Endothelial cell of umbilical vein (primary cell): ENCODE measurements around the gene LTA4H. TPM values are rescaled to one million over a fixed set of nuclear protein-coding genes. Genes with fewer than 3 reads are reported as not detected.

Source experiments
- BruUV-seq: library from RNA; stranded (reverse); fragments of 400-500 nt; replicated peaks from 2 replicates; lab custom pipeline; 2021; lab: Mats Ljungman, UMichigan
- CTCF ChIA-PET: fragments of 300-600, 350-600 bp; sonication (Branson Sonifier 250); formaldehyde crosslinking; loops from one replicate; lab custom pipeline; 2021; ENCODE audit warnings: antibody characterized with exemption, inconsistent platforms; lab: Charles Lee
- POLR2A ChIA-PET: fragments of 300-600, 350-600 bp; sonication (Branson Sonifier 250); formaldehyde crosslinking; loops from one replicate; lab custom pipeline; 2021; ENCODE audit warnings: antibody characterized with exemption, inconsistent platforms; lab: Charles Lee
- DNase-seq: peaks from one replicate; pipeline ENCODE4 v3.0.0-alpha.2; 2011; ENCODE audit warnings: low read depth, low spot score
- FAIRE-seq: peaks from 2 replicates; lab custom pipeline; 2011; peaks lifted over from hg19 to GRCh38; lab: Jason Lieb, UNC
- H2AFZ ChIP-seq: 2 replicates; pipeline ENCODE4 v1.6.0; 2012; ENCODE audit warnings: low read depth, low read length, control low read depth, inconsistent platforms
- H3K27ac ChIP-seq: 2 replicates; pipeline ENCODE4 v1.5.1; 2011; ENCODE audit warnings: low read depth, mild to moderate bottlenecking, control low read depth, low read length, moderate library complexity; ENCODE audit not compliant: insufficient read depth
- H3K27me3 ChIP-seq, 2 experiments: 2 replicates each; pipeline versions ENCODE4 v1.6.0 to v1.6.1; 2011; ENCODE audit warnings: low read length in 2 of 2, mixed read lengths in 1 of 2; ENCODE audit not compliant: control insufficient read depth in 2 of 2, insufficient read depth in 2 of 2
- H3K36me3 ChIP-seq, 2 experiments: 2 replicates in 1 of 2; 3 replicates in 1 of 2; pipeline ENCODE4 v1.5.1; 2011; ENCODE audit warnings: low read length in 2 of 2, mild to moderate bottlenecking in 1 of 2, moderate library complexity in 1 of 2; ENCODE audit not compliant: control insufficient read depth in 2 of 2, insufficient read depth in 2 of 2; ENCODE audit errors: extremely low read depth in 1 of 2
- H3K4me1 ChIP-seq: 3 replicates; pipeline ENCODE4 v1.5.1; 2011; ENCODE audit warnings: mild to moderate bottlenecking, low read length; ENCODE audit not compliant: control insufficient read depth, insufficient read depth; ENCODE audit errors: extremely low read depth
- H3K4me2 ChIP-seq: 2 replicates; pipeline ENCODE4 v1.6.1; 2011; ENCODE audit warnings: low read length, control low read depth, mixed read lengths; ENCODE audit not compliant: insufficient read depth
- H3K4me3 ChIP-seq, 3 experiments: fragments of 200-600 bp in 1 of 3; sonication (generic), shearing (Covaris generic) in 1 of 3; replicated peaks in 1 of 3; 2 replicates each; pipeline ENCODE4 v1.5.1; 2011 to 2016; ENCODE audit warnings: control low read depth in 3 of 3, low read length in 3 of 3, mild to moderate bottlenecking in 2 of 3, inconsistent platforms in 1 of 3, low read depth in 1 of 3, moderate library complexity in 1 of 3; ENCODE audit not compliant: insufficient read depth in 1 of 3
- H3K79me2 ChIP-seq: 2 replicates; pipeline ENCODE4 v1.6.0; 2012; ENCODE audit warnings: low read length, inconsistent platforms; ENCODE audit not compliant: control insufficient read depth, insufficient read depth
- H3K9ac ChIP-seq: replicated peaks from 2 replicates; pipeline ENCODE3; 2011; ENCODE audit warnings: low read length, control low read depth; ENCODE audit not compliant: insufficient read depth; ENCODE audit errors: extremely low read depth
- H3K9me1 ChIP-seq: replicated peaks from 3 replicates; pipeline ENCODE4 v1.6.0; 2011; ENCODE audit warnings: mild to moderate bottlenecking, low read length; ENCODE audit not compliant: control insufficient read depth, insufficient read depth; ENCODE audit errors: extremely low read depth
- H3K9me3 ChIP-seq: replicated peaks from 2 replicates; pipeline ENCODE4 v1.5.1; 2012; ENCODE audit warnings: low read length, inconsistent platforms; ENCODE audit not compliant: control insufficient read depth, insufficient read depth
- H4K20me1 ChIP-seq: replicated peaks from 2 replicates; pipeline ENCODE3; 2011; ENCODE audit warnings: mild to moderate bottlenecking, low read length; ENCODE audit not compliant: control insufficient read depth, insufficient read depth; ENCODE audit errors: extremely low read depth
- CTCF ChIP-seq, 2 donors: IDR thresholded peaks; 1 replicate in 1 of 2; 2 replicates in 1 of 2; pipeline ENCODE4 v1.5.1; 2011; ENCODE audit warnings: low read length in 2 of 2, mild to moderate bottlenecking in 2 of 2, moderate library complexity in 2 of 2, control low read depth in 1 of 2, inconsistent platforms in 1 of 2, low read depth in 1 of 2; ENCODE audit not compliant: insufficient read depth in 1 of 2; ENCODE audit errors: extremely low read depth in 1 of 2
- EZH2 ChIP-seq: IDR thresholded peaks from 2 replicates; pipeline ENCODE4 v1.6.1; 2012; ENCODE audit warnings: borderline replicate concordance, low read depth, mild to moderate bottlenecking, moderate library complexity, low read length, inconsistent platforms; ENCODE audit not compliant: severe bottlenecking
- FOS ChIP-seq: IDR thresholded peaks from 2 replicates; pipeline ENCODE4 v1.6.1; 2011; ENCODE audit warnings: mild to moderate bottlenecking, low read length, moderate library complexity, borderline replicate concordance; ENCODE audit not compliant: insufficient read depth
- GATA2 ChIP-seq: IDR thresholded peaks from 2 replicates; pipeline ENCODE4 v1.7.0; 2011; ENCODE audit warnings: low read depth, mild to moderate bottlenecking, moderate library complexity, mixed read lengths, low read length; ENCODE audit not compliant: insufficient read length, insufficient read depth
- JUN ChIP-seq: IDR thresholded peaks from 2 replicates; pipeline ENCODE4 v1.6.1; 2011; ENCODE audit warnings: borderline replicate concordance, low read depth; ENCODE audit not compliant: insufficient read length, insufficient read depth
- MAX ChIP-seq: IDR thresholded peaks from 2 replicates; pipeline ENCODE4 v1.6.1; 2011; ENCODE audit not compliant: insufficient read depth, insufficient read length
- MYC ChIP-seq: IDR thresholded peaks from one replicate; pipeline ENCODE4 v1.6.1; 2011; ENCODE audit warnings: mild to moderate bottlenecking, low read depth, low read length
- POLR2A ChIP-seq: IDR thresholded peaks from 2 replicates; pipeline ENCODE4 v1.6.1; 2012; ENCODE audit warnings: low read depth, mild to moderate bottlenecking, control low read depth, low read length
- POLR2AphosphoS5 ChIP-seq: IDR thresholded peaks from 2 replicates; pipeline ENCODE4 v1.6.1; 2012; ENCODE audit warnings: low read depth, mild to moderate bottlenecking, control low read depth, low read length, moderate library complexity; ENCODE audit not compliant: insufficient read depth
- dilution Hi-C: fragments of 300-500 bp; cut with MboI; formaldehyde crosslinking; loops from one replicate; pipeline ENCODE4 v1.15.0; 2019; ENCODE audit warnings: low sequenced_read_pairs; ENCODE audit not compliant: extremely low pct_ligation_motif_present
- intact Hi-C: fragments of 100-400 bp; cut with micrococcal nuclease; formaldehyde crosslinking; loops from one replicate; pipeline ENCODE4 v1.10.0; 2022
- polyA plus RNA-seq, 4 experiments: library from polyadenylated mRNA; depleted of rRNA in 3 of 4; stranded (reverse) in 3 of 4; unstranded in 1 of 4; fragments of >200 nt; gene quantifications; 2 replicates each; pipeline versions ENCODE4 v1.2.1 to v1.2.3, GENCODE V29; 2011 to 2012; ENCODE audit warnings: missing spikeins in 1 of 4
- total RNA-seq: library from RNA; stranded (reverse); gene quantifications from 2 replicates; pipeline ENCODE4 v1.2.3, GENCODE V29; 2021

The LTA4H gene
- total and polyA plus RNA-seq, 2 donors (not counting 3 experiments of a cell fraction or from before 2014, with no cell fraction given): 77.1 to 85.2 TPM

GRCh38 chr12:95984682-95985081 is 50.7 kb downstream of the LTA4H start:
- H3K79me2 ChIP-seq: no peaks in the 10 kb centered on the region
- H3K27me3 ChIP-seq: peaks cover 11 to 26% of the 10 kb centered on the region in 2 experiments
- H3K9me1 ChIP-seq: no peaks in the 10 kb centered on the region
- H3K27ac ChIP-seq: no peak overlapping the region
- intact Hi-C loops (no loop called here), dilution Hi-C loops (no loop called here)
- H3K9me3 ChIP-seq: no peaks in the 10 kb centered on the region
- no peak overlapping the region for H2AFZ ChIP-seq
- H3K4me3 ChIP-seq: no peak overlapping the region
- H3K9ac ChIP-seq: no peak overlapping the region
- ChIA-PET POLR2A (no interaction called here), CTCF (no interaction called here)
- H3K36me3 ChIP-seq: no peaks in the 10 kb centered on the region
- FAIRE-seq (no peak), DNase-seq (no peak)
- TF ChIP-seq MAX: no peak
- TF ChIP-seq CTCF (IDR thresholded peaks at IDR 0.05; ENCODE audit: extremely low read depth in 1 of 2, insufficient read depth in 1 of 2, low read depth in 1 of 2, low read length in 2 of 2): no peak
- no peak for TF ChIP-seq GATA2
- no peak for TF ChIP-seq POLR2A
- TF ChIP-seq EZH2: no peak
- H3K4me2 ChIP-seq: no peak overlapping the region
- H3K4me1 ChIP-seq: no peaks in the 10 kb centered on the region
- H4K20me1 ChIP-seq: no peaks in the 10 kb centered on the region
- no TSS peak for BruUV-seq

- no peak overlapping the region for H3K4me2 ChIP-seq
- no peaks in the 10 kb centered on the region for H3K36me3 ChIP-seq
- H2AFZ ChIP-seq: no peak overlapping the region
- H3K9me1 ChIP-seq: no peaks in the 10 kb centered on the region
- ChIA-PET CTCF (interaction anchor here (1.0 kb wide), 1 partner anchor 16 kb away, joined by 3 read pairs; no protein-coding TSS in a partner anchor), POLR2A (no interaction called here)
- H3K79me2 ChIP-seq: no peaks in the 10 kb centered on the region
- H3K4me3 ChIP-seq: no peak overlapping the region
- FAIRE-seq: no peak
- dilution Hi-C loops: no loop called here
- no TSS peak for BruUV-seq
- intact Hi-C loops: no loop called here
- TF ChIP-seq MAX: no peak
- TF ChIP-seq JUN: no peak
- TF ChIP-seq MYC: no peak
- TF ChIP-seq FOS: no peak
- no peak for TF ChIP-seq POLR2AphosphoS5
- no peak overlapping the region for H3K9ac ChIP-seq
- H3K4me1 ChIP-seq: no peaks in the 10 kb centered on the region
- peaks cover 0 to 19% of the 10 kb centered on the region in 2 experiments for H3K27me3 ChIP-seq
- H4K20me1 ChIP-seq: no peaks in the 10 kb centered on the region
- H3K9me3 ChIP-seq: no peaks in the 10 kb centered on the region
- no peak for DNase-seq
- no peak overlapping the region for H3K27ac ChIP-seq
Measured at GRCh38 chr12:95982602-95983001, 52.8 kb downstream of the LTA4H start.
